K562 (cell line): Measurements from ENCODE around the gene ZNF629. TPM values are rescaled to one million over a fixed set of nuclear protein-coding genes. Genes with fewer than 3 reads are reported as not detected.

ENCODE experiments used
- ATAC-seq: fragments of 200-7000 bp; cut with Tn5 transposase; 3 replicates; pipeline ENCODE4 v1.9.1; 2020; ENCODE audit warnings: moderate library complexity
- BruUV-seq: library from RNA; stranded (reverse); fragments of 400-500 nt; replicated peaks from 2 replicates; lab custom pipeline; 2021; lab: Mats Ljungman, UMichigan
- CTCF ChIA-PET: fragments of 300-600 bp; formaldehyde crosslinking; extraction: SDS; loops from one replicate; lab custom pipeline; 2021; ENCODE audit warnings: low intra/inter-chr PET ratio; lab: Yijun Ruan, JAX
- POLR2A ChIA-PET: fragments of 300-600, 350-650 bp; sonication (Branson Sonifier 250); formaldehyde crosslinking; extraction: SDS; loops from one replicate; lab custom pipeline; 2021; ENCODE audit warnings: antibody characterized with exemption, inconsistent platforms; lab: Yijun Ruan, JAX
- DNase-seq, 4 experiments: peaks; one replicate each; pipeline versions ENCODE4 v3.0.0 to v3.0.0-alpha.2; 2011 to 2018; ENCODE audit warnings: low spot score in 3 of 4, mixed read lengths in 3 of 4; ENCODE audit errors: extremely low read depth in 1 of 4
- FAIRE-seq: peaks from 2 replicates; lab custom pipeline; 2011; peaks lifted over from hg19 to GRCh38; lab: Jason Lieb, UNC
- H2AFZ ChIP-seq: 2 replicates; pipeline ENCODE4 v1.6.0; 2011; ENCODE audit warnings: low read depth, low read length, control low read depth, inconsistent platforms
- H3K27ac ChIP-seq: fragments of 200-600 bp; 3 replicates; pipeline ENCODE4 v1.8.0; 2011; ENCODE audit warnings: low read depth, mild to moderate bottlenecking, control low read depth, inconsistent platforms, low read length, moderate library complexity, mixed read lengths; ENCODE audit errors: extremely low read depth
- H3K27me3 ChIP-seq, 2 experiments: fragments of 300-600 bp in 1 of 2; 2 replicates in 1 of 2; 3 replicates in 1 of 2; pipeline versions ENCODE4 v1.6.0 to v1.8.0; 2011; ENCODE audit warnings: inconsistent platforms in 2 of 2, low read length in 2 of 2, mild to moderate bottlenecking in 1 of 2, mixed read lengths in 1 of 2, moderate library complexity in 1 of 2; ENCODE audit not compliant: control insufficient read depth in 2 of 2, insufficient read depth in 2 of 2
- H3K36me3 ChIP-seq: fragments of 300-600 bp; 3 replicates; pipeline ENCODE4 v1.8.0; 2011; ENCODE audit warnings: mild to moderate bottlenecking, low read length, inconsistent platforms; ENCODE audit not compliant: control insufficient read depth, insufficient read depth
- H3K4me1 ChIP-seq, 2 experiments: fragments of 200-600 bp in 1 of 2; replicated peaks in 1 of 2; 2 replicates in 1 of 2; 3 replicates in 1 of 2; pipeline versions ENCODE4 v1.5.1 to v1.8.0; 2011; ENCODE audit warnings: inconsistent platforms in 2 of 2, low read length in 2 of 2, mild to moderate bottlenecking in 1 of 2, mixed read lengths in 1 of 2, moderate library complexity in 1 of 2; ENCODE audit not compliant: control insufficient read depth in 2 of 2, insufficient read depth in 2 of 2
- H3K4me2 ChIP-seq: 2 replicates; pipeline ENCODE4 v1.6.1; 2011; ENCODE audit warnings: low read length, control low read depth, inconsistent platforms, mixed read lengths; ENCODE audit not compliant: insufficient read depth
- H3K4me3 ChIP-seq: fragments of 200-600 bp; sonication (generic), shearing (Covaris generic); 2 replicates; pipeline ENCODE4 v1.5.1; 2016; ENCODE audit warnings: control low read depth, inconsistent platforms
- H3K79me2 ChIP-seq: fragments of 200-600 bp; 3 replicates; pipeline ENCODE4 v1.8.0; 2011; ENCODE audit warnings: low read length, inconsistent platforms; ENCODE audit not compliant: control insufficient read depth, insufficient read depth
- H3K9ac ChIP-seq, 2 experiments: 2 replicates each; pipeline versions ENCODE4 v1.6.0 to v1.6.1; 2011; ENCODE audit warnings: low read depth in 2 of 2, low read length in 2 of 2, control low read depth in 1 of 2, inconsistent platforms in 1 of 2, mild to moderate bottlenecking in 1 of 2, mixed read lengths in 1 of 2; ENCODE audit not compliant: insufficient read depth in 1 of 2
- H3K9me1 ChIP-seq: one replicate; pipeline ENCODE4 v1.6.0; 2011; ENCODE audit warnings: inconsistent platforms, mild to moderate bottlenecking, low read length, moderate library complexity; ENCODE audit not compliant: control insufficient read depth, insufficient read depth
- H3K9me3 ChIP-seq: replicated peaks from 2 replicates; pipeline ENCODE4 v1.5.1; 2011; ENCODE audit warnings: low read depth, low read length, inconsistent platforms; ENCODE audit not compliant: control insufficient read depth, insufficient read depth
- H4K20me1 ChIP-seq: replicated peaks from 2 replicates; pipeline ENCODE4 v1.6.1; 2011; ENCODE audit warnings: low read length, inconsistent platforms, mixed read lengths; ENCODE audit not compliant: control insufficient read depth, insufficient read depth
- ATF7 ChIP-seq: fragments of 450-650 bp; IDR thresholded peaks from 2 replicates; pipeline ENCODE4 v1.7.1; 2014; ENCODE audit warnings: mild to moderate bottlenecking, moderate library complexity
- BDP1 ChIP-seq: IDR thresholded peaks from 3 replicates; pipeline ENCODE4 v1.6.1; 2011; ENCODE audit not compliant: insufficient read length, insufficient read depth
- BRCA1 ChIP-seq, 2 experiments: fragments of 450-650 bp in 1 of 2; sonication (generic) in 1 of 2; formaldehyde crosslinking in 1 of 2; IDR thresholded peaks; 2 replicates each; pipeline versions ENCODE4 v1.5.0 to v1.6.1; 2017 to 2020; ENCODE audit warnings: mild to moderate bottlenecking in 1 of 2, missing genetic modification reagents in 1 of 2
- BRD9 ChIP-seq: fragments of 450-650 bp; IDR thresholded peaks from 2 replicates; pipeline ENCODE4 v1.6.1; 2018; ENCODE audit warnings: low read depth; ENCODE audit not compliant: partially characterized antibody
- DMBX1 ChIP-seq: fragments of 250-450 bp; sonication (Bioruptor Pico); IDR thresholded peaks from 2 replicates; pipeline ENCODE4 v1.8.0; 2022; ENCODE audit warnings: inconsistent platforms, mild to moderate bottlenecking, moderate library complexity, borderline replicate concordance
- ERF ChIP-seq: fragments of 450-650 bp; formaldehyde crosslinking; IDR thresholded peaks from 2 replicates; pipeline ENCODE4 v1.4.0; 2020; ENCODE audit warnings: mild to moderate bottlenecking, mixed read lengths
- HDAC6 ChIP-seq: IDR thresholded peaks from 2 replicates; pipeline ENCODE4 v1.6.1; 2012; ENCODE audit warnings: low read depth, mild to moderate bottlenecking, control low read depth, inconsistent platforms, low read length, moderate library complexity
- MBD2 ChIP-seq: sonication (generic); IDR thresholded peaks from 2 replicates; pipeline ENCODE4 v1.6.1; 2016; ENCODE audit warnings: low read depth, borderline replicate concordance
- MEF2A ChIP-seq: IDR thresholded peaks from 2 replicates; pipeline ENCODE4 v1.6.1; 2011; ENCODE audit warnings: low read depth, mild to moderate bottlenecking, low read length, moderate library complexity; ENCODE audit not compliant: control insufficient read depth
- NR2F6 ChIP-seq: fragments of 450-650 bp; formaldehyde crosslinking; IDR thresholded peaks from 2 replicates; pipeline ENCODE4 v1.4.0; 2020; ENCODE audit warnings: mild to moderate bottlenecking
- RBM22 ChIP-seq: fragments of 200-400 bp; formaldehyde crosslinking; IDR thresholded peaks from 2 replicates; pipeline ENCODE4 v1.6.1; 2018; ENCODE audit warnings: low read length, low read depth; ENCODE audit not compliant: poor library complexity, severe bottlenecking
- SAFB2 ChIP-seq: fragments of 200-400 bp; formaldehyde crosslinking; IDR thresholded peaks from 2 replicates; pipeline ENCODE4 v1.6.1; 2018; ENCODE audit warnings: borderline replicate concordance, low read length, low read depth, moderate library complexity; ENCODE audit not compliant: severe bottlenecking
- SIRT6 ChIP-seq: IDR thresholded peaks from one replicate; pipeline ENCODE4 v1.6.1; 2012; ENCODE audit warnings: low read depth, mild to moderate bottlenecking, control low read depth, inconsistent platforms, low read length, moderate library complexity
- WHSC1 ChIP-seq: IDR thresholded peaks from one replicate; pipeline ENCODE4 v1.6.1; 2012; ENCODE audit warnings: low read length, control low read depth, inconsistent platforms
- ZBED1 ChIP-seq: IDR thresholded peaks from 2 replicates; pipeline ENCODE4 v1.6.1; 2014
- ZNF282 ChIP-seq: sonication (generic); formaldehyde crosslinking; IDR thresholded peaks from 2 replicates; pipeline ENCODE4 v1.8.1; 2023; ENCODE audit warnings: missing genetic modification reagents
- WGBS: fragments of 100-300 bp; shearing (Covaris generic); methylation state at CpG from one replicate; pipeline ENCODE4 v1.1.6; 2016; ENCODE audit warnings: low coverage, mixed read lengths; ENCODE audit not compliant: insufficient coverage; ENCODE audit errors: missing lambda C conversion rate; 5-methylcytosine and 5-hydroxymethylcytosine counted together
- in situ Hi-C: fragments of 300-500 bp; cut with MboI; formaldehyde crosslinking; loops from 4 replicates; pipeline ENCODE4 v1.15.0; 2018; ENCODE audit warnings: inconsistent platforms, mixed read lengths
- intact Hi-C: fragments of 100-400 bp; cut with micrococcal nuclease; formaldehyde crosslinking; loops from 2 replicates; pipeline ENCODE4 v1.14.2; 2022
- polyA plus RNA-seq, 8 experiments: library from polyadenylated mRNA; depleted of rRNA in 4 of 8; stranded (reverse) in 5 of 8; unstranded in 3 of 8; fragments of >200 nt; fragmentation: Nextera tagmentation in 2 of 8; fragmentation: Illumina TruSeq in 1 of 8; extraction: Ambion mirVana in 2 of 8; extraction: Trizol in 1 of 8; gene quantifications; 2 replicates each; pipeline versions ENCODE4 v1.2.1 to v1.2.3, GENCODE V29; 2011 to 2014; ENCODE audit warnings: inconsistent platforms in 1 of 8, missing spikeins in 1 of 8
- total RNA-seq, 7 experiments: library from RNA; depleted of rRNA in 6 of 7; stranded (reverse); fragments of >200 nt in 6 of 7; fragmentation: Illumina TruSeq in 2 of 7; extraction: Trizol in 2 of 7; gene quantifications; 2 replicates each; pipeline versions ENCODE4 v1.2.1 to v1.2.3, GENCODE V29; 2011 to 2021; ENCODE audit warnings: low replicate concordance in 1 of 7
- TF ChIP-seq, protein P1 (sequence below): fragments of 450-650 bp; formaldehyde crosslinking; conservative IDR thresholded peaks from 2 replicates; pipeline ENCODE4 v1.4.0; 2022; ENCODE audit warnings: mild to moderate bottlenecking, missing genetic modification characterization
- TF ChIP-seq, protein P2 (sequence below): fragments of 200-800 bp; sonication (Bioruptor generic); IDR thresholded peaks from 2 replicates; pipeline ENCODE4 v1.6.1; 2017; ENCODE audit warnings: missing genetic modification characterization, missing compliant biosample characterization
- TF ChIP-seq, protein P3 (sequence below): fragments of 250-450 bp; sonication (Bioruptor Pico); IDR thresholded peaks from 2 replicates; pipeline ENCODE4 v1.8.0; 2021; ENCODE audit warnings: moderate library complexity, mild to moderate bottlenecking, inconsistent platforms

ZNF629 gene
- total and polyA plus RNA-seq, 9 of the 15 experiments (the other 6 are each of a cell fraction or from before 2014, with no cell fraction given), result 0.44 to 18.8 (median 7.4) TPM

DNA sequence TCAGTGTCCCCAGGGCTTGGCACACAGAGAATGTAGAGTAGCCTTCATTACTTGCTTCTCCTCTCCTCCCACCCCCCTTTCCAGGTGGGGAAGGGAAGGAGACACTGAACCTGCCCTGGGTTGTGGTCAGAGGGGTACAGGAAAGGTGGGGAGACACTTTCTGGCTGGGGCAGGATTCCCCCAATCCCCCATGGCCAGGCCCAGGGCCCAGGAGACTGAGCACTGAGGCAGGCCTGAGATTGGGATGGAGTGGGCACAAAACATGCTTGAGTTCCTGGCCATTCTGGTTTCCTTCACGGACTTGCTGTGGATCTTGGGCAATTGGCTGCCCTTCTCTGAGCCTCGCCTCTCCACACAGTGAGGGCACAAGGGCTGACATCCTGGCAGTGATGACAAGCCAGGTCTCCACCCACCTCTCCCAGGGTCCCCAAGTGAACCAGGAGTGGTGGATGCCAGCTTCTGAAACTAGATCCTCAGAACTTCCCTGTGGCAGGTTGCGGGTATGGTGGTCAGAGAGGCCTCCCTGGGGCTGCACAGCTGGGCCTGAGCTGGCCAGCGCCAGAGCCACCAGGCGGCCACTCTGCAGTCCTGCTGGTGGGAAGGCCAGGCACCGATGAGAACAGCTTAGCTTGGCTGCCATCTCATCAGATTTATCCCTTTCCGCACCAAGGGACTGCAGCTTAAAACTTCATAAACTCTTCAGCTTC lies 9.3 kb downstream of the ZNF629 start:
- CTCF ChIA-PET, result no interaction called here
- Histone ChIP-seq H4K20me1 (no peaks in the 10 kb centered on the region; the same call in 1 of the 2 replicates), H3K79me2 (peaks cover 33% of the 10 kb centered on the region), H3K4me3 (no peak overlapping the region), H3K9me1 (no peaks in the 10 kb centered on the region), H3K4me2 (peak overlapping the region; percentile 95), H3K9ac (peak overlapping the region; percentile 89 to 98; a peak in 3 of 4 replicates), H3K4me1 (peaks cover 27 to 55% of the 10 kb centered on the region in 2 experiments), H3K9me3 (no peaks in the 10 kb centered on the region), H3K36me3 (peaks cover 51% of the 10 kb centered on the region; the same call in 2 of the 3 replicates), H3K27ac (peak overlapping the region; percentile 94), H3K27me3 (no peaks in the 10 kb centered on the region), H2AFZ (no peak overlapping the region)
- FAIRE-seq (no peak), DNase-seq (no peak), ATAC-seq (no peak)
- 76% methylated on average over 7 of the region's 7 CpGs for WGBS
- intact Hi-C loops (loop anchor here (1.0 to 10.0 kb wide), 3 partner anchors 37 to 145 kb away; partner anchors contain the start of gene FBXL19), in situ Hi-C loops (no loop called here)
- no TSS peak for BruUV-seq
- POLR2A ChIA-PET, result interaction anchor here (0.6 to 2.6 kb wide), 24 partner anchors 9 to 1096 kb away, joined by 3 to 16 read pairs (median 4); partner anchors contain the start of genes KAT8, PHKG2, ZNF267 and ZNF629
- TF ChIP-seq ERF, result no peak
- TF ChIP-seq NR2F6 (CRISPR knock-in tag), result no peak
- no peak for TF ChIP-seq ZNF282 (CRISPR knock-in tag)
- TF ChIP-seq SIRT6, result no peak
- no peak for TF ChIP-seq RBM22
- TF ChIP-seq, protein P1, sequence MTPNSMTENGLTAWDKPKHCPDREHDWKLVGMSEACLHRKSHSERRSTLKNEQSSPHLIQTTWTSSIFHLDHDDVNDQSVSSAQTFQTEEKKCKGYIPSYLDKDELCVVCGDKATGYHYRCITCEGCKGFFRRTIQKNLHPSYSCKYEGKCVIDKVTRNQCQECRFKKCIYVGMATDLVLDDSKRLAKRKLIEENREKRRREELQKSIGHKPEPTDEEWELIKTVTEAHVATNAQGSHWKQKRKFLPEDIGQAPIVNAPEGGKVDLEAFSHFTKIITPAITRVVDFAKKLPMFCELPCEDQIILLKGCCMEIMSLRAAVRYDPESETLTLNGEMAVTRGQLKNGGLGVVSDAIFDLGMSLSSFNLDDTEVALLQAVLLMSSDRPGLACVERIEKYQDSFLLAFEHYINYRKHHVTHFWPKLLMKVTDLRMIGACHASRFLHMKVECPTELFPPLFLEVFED (CRISPR knock-in tag), result no peak
- no peak for TF ChIP-seq ZBED1
- no peak for TF ChIP-seq BRCA1 (IDR thresholded peaks at IDR 0.05)
- 0 out of 2 replicates have a peak, but pooled peaks have one; percentile 9 for TF ChIP-seq BRCA1 (CRISPR knock-in tag; IDR thresholded peaks at IDR 0.05)
- 0 out of 2 replicates have a peak, but pooled peaks have one; percentile 16 for TF ChIP-seq MBD2
- TF ChIP-seq MEF2A, result no peak
- TF ChIP-seq SAFB2, result no peak
- TF ChIP-seq, protein P2, sequence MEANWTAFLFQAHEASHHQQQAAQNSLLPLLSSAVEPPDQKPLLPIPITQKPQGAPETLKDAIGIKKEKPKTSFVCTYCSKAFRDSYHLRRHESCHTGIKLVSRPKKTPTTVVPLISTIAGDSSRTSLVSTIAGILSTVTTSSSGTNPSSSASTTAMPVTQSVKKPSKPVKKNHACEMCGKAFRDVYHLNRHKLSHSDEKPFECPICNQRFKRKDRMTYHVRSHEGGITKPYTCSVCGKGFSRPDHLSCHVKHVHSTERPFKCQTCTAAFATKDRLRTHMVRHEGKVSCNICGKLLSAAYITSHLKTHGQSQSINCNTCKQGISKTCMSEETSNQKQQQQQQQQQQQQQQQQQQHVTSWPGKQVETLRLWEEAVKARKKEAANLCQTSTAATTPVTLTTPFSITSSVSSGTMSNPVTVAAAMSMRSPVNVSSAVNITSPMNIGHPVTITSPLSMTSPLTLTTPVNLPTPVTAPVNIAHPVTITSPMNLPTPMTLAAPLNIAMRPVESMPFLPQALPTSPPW (CRISPR knock-in tag), result 0 out of 2 replicates have a peak, but pooled peaks have one; percentile 7
- TF ChIP-seq HDAC6, result no peak
- peak; percentile 81 for TF ChIP-seq BRD9
- TF ChIP-seq BDP1, result no peak
- no peak for TF ChIP-seq WHSC1
- TF ChIP-seq ATF7, result no peak
- TF ChIP-seq DMBX1, result no peak
- TF ChIP-seq, protein P3, sequence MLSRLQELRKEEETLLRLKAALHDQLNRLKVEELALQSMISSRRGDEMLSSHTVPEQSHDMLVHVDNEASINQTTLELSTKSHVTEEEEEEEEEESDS (CRISPR knock-in tag), result no peak
